ENCODE results near the gene TRAK1. TPM values are rescaled to one million over a fixed set of nuclear protein-coding genes. Genes with fewer than 3 reads are reported as not detected.

The TRAK1 gene
- total RNA-seq, 1 donor from 2014 or later, result 41.0 TPM

- no peak overlapping the region for H3K4me3 Mint-ChIP-seq
- H3K27ac Mint-ChIP-seq (ENCODE audit: unreplicated experiment), result peak overlapping the region; percentile 69
- H3K36me3 Mint-ChIP-seq (ENCODE audit: low read depth), result no peaks in the 10 kb centered on the region
- peaks cover 55% of the 10 kb centered on the region for H3K4me1 Mint-ChIP-seq
- TF ChIP-seq CTCF (conservative IDR thresholded peaks at IDR 0.05), result no peak
- DNase-seq (ENCODE audit: low read depth, low spot score), result no peak
- H3K27me3 Mint-ChIP-seq (ENCODE audit: low read depth), result no peaks in the 10 kb centered on the region
- H3K9me3 Mint-ChIP-seq, result no peaks in the 10 kb centered on the region
Observed at GRCh38 chr3:42176242-42177034, 85.3 kb downstream of the TRAK1 start.

GRCh38 chr3:42177068-42177800 is 86.1 kb downstream of the TRAK1 start:
- H3K4me3 Mint-ChIP-seq, result no peak overlapping the region
- H3K9me3 Mint-ChIP-seq, result no peaks in the 10 kb centered on the region
- no peak for TF ChIP-seq CTCF (conservative IDR thresholded peaks at IDR 0.05)
- no peak for DNase-seq (ENCODE audit: low read depth, low spot score)
- no peaks in the 10 kb centered on the region for H3K36me3 Mint-ChIP-seq (ENCODE audit: low read depth)
- H3K27ac Mint-ChIP-seq (ENCODE audit: unreplicated experiment), result no peak overlapping the region
- no peaks in the 10 kb centered on the region for H3K27me3 Mint-ChIP-seq (ENCODE audit: low read depth)
- peaks cover 52% of the 10 kb centered on the region for H3K4me1 Mint-ChIP-seq

GRCh38 chr3:42177801-42178150 is 86.6 kb downstream of the TRAK1 start:
- Mint-ChIP-seq H3K4me3 (no peak overlapping the region), H3K9me3 (no peaks in the 10 kb centered on the region), H3K36me3 (ENCODE audit: low read depth) (no peaks in the 10 kb centered on the region), H3K27me3 (ENCODE audit: low read depth) (no peaks in the 10 kb centered on the region), H3K4me1 (peaks cover 48% of the 10 kb centered on the region), H3K27ac (ENCODE audit: unreplicated experiment) (no peak overlapping the region)
- no peak for DNase-seq (ENCODE audit: low read depth, low spot score)
- no peak for TF ChIP-seq CTCF (conservative IDR thresholded peaks at IDR 0.05)

- DNase-seq (ENCODE audit: low read depth, low spot score), result no peak
- no peak for TF ChIP-seq CTCF (conservative IDR thresholded peaks at IDR 0.05)
- H3K27ac Mint-ChIP-seq (ENCODE audit: unreplicated experiment), result peak overlapping the region; percentile 74
- H3K9me3 Mint-ChIP-seq, result no peaks in the 10 kb centered on the region
- H3K36me3 Mint-ChIP-seq (ENCODE audit: low read depth), result no peaks in the 10 kb centered on the region
- H3K27me3 Mint-ChIP-seq (ENCODE audit: low read depth), result no peaks in the 10 kb centered on the region
- H3K4me3 Mint-ChIP-seq, result peak overlapping the region; percentile 61
- H3K4me1 Mint-ChIP-seq, result peaks cover 56% of the 10 kb centered on the region
Observed at GRCh38 chr3:42179110-42179725, 88.1 kb downstream of the TRAK1 start.

- peaks cover 3% of the 10 kb centered on the region for H3K36me3 Mint-ChIP-seq (ENCODE audit: low read depth)
- no peaks in the 10 kb centered on the region for H3K27me3 Mint-ChIP-seq (ENCODE audit: low read depth)
- TF ChIP-seq CTCF (conservative IDR thresholded peaks at IDR 0.05), result no peak
- no peaks in the 10 kb centered on the region for H3K9me3 Mint-ChIP-seq
- H3K27ac Mint-ChIP-seq (ENCODE audit: unreplicated experiment), result no peak overlapping the region
- no peak overlapping the region for H3K4me3 Mint-ChIP-seq
- H3K4me1 Mint-ChIP-seq, result peaks cover 54% of the 10 kb centered on the region
- DNase-seq (ENCODE audit: low read depth, low spot score), result no peak
Observed at GRCh38 chr3:42180901-42181300, 89.7 kb downstream of the TRAK1 start.

Measured in neural crest cell (in vitro differentiated cells).